H1 (cell line): ENCODE data around the gene CMSS1. TPM values are rescaled to one million over a fixed set of nuclear protein-coding genes. Genes with fewer than 3 reads are reported as not detected.

Experiments used
- CHD1 ChIP-seq: IDR thresholded peaks from 2 replicates; pipeline ENCODE4 v1.6.1; 2012; ENCODE audit warnings: low read depth, low read length, improper control_type of control experiment
- FOSL1 ChIP-seq: IDR thresholded peaks from 2 replicates; pipeline ENCODE4 v1.6.1; 2011; ENCODE audit warnings: mild to moderate bottlenecking, low read depth, low read length, moderate library complexity; ENCODE audit not compliant: insufficient read depth
- GTF2F1 ChIP-seq: IDR thresholded peaks from 2 replicates; pipeline ENCODE4 v1.6.1; 2012; ENCODE audit warnings: low read depth, low read length, improper control_type of control experiment, borderline replicate concordance
- JUND ChIP-seq: IDR thresholded peaks from 2 replicates; pipeline ENCODE4 v1.6.1; 2011; ENCODE audit warnings: mild to moderate bottlenecking, improper control_type of control experiment, low read length
- SP1 ChIP-seq: IDR thresholded peaks from 2 replicates; pipeline ENCODE4 v1.6.1; 2011; ENCODE audit warnings: low read depth, low read length
- TAF1 ChIP-seq: IDR thresholded peaks from 2 replicates; pipeline ENCODE4 v1.6.1; 2011; ENCODE audit warnings: mild to moderate bottlenecking, low read depth, low read length
- polyA plus RNA-seq, 7 experiments: library from polyadenylated mRNA; depleted of rRNA in 3 of 7; stranded (reverse) in 5 of 7; unstranded in 2 of 7; fragments of >200 nt in 5 of 7; fragments of 200-250 nt in 2 of 7; gene quantifications; 1 replicate in 5 of 7; 2 replicates in 1 of 7; 4 replicates in 1 of 7; pipeline versions ENCODE4 v1.2.1 to v1.2.3, GENCODE V29; 2011 to 2013; ENCODE audit warnings: missing spikeins in 2 of 7, mixed read lengths in 2 of 7
- total RNA-seq: library from RNA; stranded (reverse); fragmentation: NEBNext Ultra II Directional; extraction: Animal tissue kit (Norgen Biotek cat#: 25700); gene quantifications from 2 replicates; pipeline ENCODE4 v1.2.1, GENCODE V29; 2021

Gene CMSS1
- total and polyA plus RNA-seq, 2 of the 8 experiments (the other 6 are each of a cell fraction or from before 2014, with no cell fraction given) = 15.2 to 75.1 TPM

DNA sequence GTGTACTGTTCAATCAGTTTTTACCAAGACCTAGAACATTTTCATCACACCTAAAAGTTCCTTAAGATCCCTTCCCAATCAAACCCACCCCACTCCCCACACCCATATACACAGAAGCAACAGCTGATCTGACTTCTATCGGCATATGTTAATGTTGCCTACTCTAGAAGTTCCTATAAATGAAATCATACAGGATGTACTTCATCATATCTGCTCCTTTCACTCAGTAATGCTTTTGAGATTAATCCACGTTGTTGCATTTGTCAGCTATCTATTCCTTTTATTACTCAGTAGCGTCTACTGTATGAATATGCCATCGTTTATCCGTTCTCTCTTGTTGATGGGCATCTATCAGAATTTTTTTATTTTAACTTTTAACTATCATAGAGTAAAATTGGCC is 310.9 kb downstream of the CMSS1 start (continued):
- TF ChIP-seq JUND = no peak
- no peak for TF ChIP-seq SP1
- TF ChIP-seq GTF2F1 = no peak
- no peak for TF ChIP-seq TAF1
- no peak for TF ChIP-seq FOSL1
- no peak for TF ChIP-seq CHD1
